NT2/D1 (cell line): ENCODE data around the gene FHOD3.

Experiments
- SUZ12 ChIP-seq: IDR thresholded peaks from 2 replicates; pipeline ENCODE4 v1.6.1; 2011; ENCODE audit not compliant: insufficient read length, insufficient read depth; ENCODE audit errors: extremely low read depth
- YY1 ChIP-seq: IDR thresholded peaks from 2 replicates; pipeline ENCODE4 v1.6.1; 2011; ENCODE audit not compliant: insufficient read length, insufficient read depth
- ZNF274 ChIP-seq: IDR thresholded peaks from 2 replicates; pipeline ENCODE4 v1.6.1; 2011; ENCODE audit warnings: mild to moderate bottlenecking, low read depth, low read length

DNA sequence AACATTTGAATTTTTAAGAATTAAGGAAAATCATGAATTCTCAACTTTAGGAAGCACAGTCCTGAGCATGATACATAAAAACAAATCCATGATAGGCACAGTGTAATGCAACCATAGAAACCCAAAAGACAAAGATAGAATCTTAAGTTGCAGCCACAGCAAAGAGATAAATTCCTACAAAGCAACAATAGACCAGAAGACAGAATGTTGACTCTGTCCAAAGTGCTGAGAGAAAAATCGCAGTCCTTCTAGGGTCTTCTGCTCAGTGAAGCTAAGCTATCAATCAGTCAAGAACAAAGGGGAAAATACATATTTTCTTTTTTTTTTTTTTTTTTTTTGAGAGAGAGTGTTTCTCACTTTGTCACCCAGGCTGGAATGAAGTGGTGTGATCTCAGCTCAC lies 22.0 kb upstream of the FHOD3 start:
- TF ChIP-seq ZNF274 (no peak), YY1 (no peak), SUZ12 (no peak)
